Measurements from ENCODE around the gene SPRR3.
"Not testable (repeated sequence)": the region's sequence is repeated elsewhere in the genome, so short reads cannot be mapped to it uniquely, and the experiment has no call there.

Gene SPRR3

DNA sequence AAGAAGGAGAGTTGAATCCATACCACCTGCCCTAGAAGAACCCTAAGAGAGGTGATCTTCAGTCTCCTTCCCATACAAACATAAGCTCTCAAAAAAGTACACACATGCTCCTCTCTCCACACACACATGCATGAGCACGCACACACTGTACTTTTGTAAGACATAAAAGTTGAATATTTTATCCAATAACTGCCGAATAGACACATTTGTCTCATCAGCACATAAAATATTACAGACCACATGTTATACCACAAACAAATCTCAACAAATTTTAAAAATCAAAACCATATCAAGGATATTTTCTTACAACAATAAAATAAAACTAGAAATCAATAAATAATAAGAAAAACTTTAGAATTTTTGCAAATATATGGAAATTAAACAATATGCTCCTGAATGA is 15.0 kb upstream of the SPRR3 start:
- no peak for DNase-seq

- no peak for DNase-seq
These were observed 8.4 kb upstream of the SPRR3 start for GRCh38 chr1:152993186-152993585.

DNA sequence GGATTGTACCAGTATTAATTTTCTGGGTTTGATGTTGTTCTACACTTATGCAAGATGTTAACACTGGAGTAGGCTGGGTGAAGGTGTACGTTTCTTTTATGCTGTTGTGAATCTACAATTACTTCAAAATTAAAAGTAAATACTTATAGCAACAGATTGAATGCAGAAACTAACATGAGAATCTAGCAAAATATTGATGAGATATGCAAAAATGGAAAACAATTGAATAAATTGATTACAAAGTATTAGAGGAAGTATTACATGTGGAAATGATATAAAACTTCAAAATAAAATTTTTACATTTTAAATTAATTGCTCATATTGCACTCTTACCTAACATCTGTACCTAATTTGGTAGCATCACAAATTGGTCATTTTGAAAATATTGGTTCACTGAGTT is 5.7 kb upstream of the SPRR3 start:
- no peak for DNase-seq

DNA sequence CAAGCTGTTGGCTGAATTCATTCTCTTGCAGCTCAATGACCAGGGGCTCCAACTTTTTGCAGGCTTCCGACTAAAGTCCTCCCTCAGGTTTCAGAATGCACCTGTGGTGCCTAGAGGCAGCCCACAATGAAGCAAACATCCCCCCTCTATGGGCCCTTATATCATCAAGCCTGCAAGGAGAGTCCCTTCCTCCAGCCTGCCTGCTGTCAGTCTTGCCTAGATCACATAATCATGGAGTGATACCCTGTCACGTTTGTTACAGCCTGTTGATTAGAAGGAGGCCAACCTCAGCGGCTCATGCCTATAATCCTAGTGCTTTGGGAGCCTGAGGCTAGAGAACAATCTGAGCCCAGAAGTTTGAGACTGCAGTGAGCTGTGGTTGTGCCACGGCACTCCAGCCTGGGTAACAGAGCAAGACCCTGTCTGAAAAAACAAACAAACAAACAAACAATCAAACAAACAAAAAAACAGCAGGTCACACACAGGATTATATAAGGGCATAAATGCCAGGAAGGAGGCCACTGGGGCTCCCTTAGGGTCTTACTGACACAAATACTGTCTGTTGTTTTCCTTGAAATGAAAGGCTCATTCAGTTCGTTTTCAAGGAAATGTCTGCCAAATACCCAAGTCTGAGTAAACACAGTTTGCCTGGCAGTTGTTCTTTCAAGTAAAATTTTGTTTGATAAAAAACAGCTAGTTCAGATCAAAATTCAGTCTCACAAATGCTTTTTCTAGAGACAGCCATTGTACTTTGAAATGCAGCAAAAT is 4.7 kb upstream of the SPRR3 start:
- no peak for DNase-seq

DNA sequence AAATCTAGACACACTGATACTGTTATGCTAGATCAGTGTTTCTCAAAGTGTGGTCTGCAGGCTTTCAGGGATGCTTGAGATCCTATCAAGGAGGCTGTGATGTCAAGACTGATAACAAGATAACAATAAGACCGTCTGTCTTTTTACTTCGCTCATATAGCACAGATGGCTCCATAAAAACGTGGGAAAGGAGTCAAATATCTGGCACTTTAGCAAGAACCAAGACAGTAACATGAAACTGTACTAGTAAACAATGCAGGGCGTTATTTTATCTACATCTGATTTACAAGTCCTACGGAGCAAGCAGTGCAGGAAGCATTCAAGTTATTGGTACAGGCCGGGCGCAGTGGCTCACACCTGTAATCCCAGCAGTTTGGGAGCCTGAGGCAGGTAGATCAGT is 3.6 kb upstream of the SPRR3 start:
- DNase-seq, result no peak

DNA sequence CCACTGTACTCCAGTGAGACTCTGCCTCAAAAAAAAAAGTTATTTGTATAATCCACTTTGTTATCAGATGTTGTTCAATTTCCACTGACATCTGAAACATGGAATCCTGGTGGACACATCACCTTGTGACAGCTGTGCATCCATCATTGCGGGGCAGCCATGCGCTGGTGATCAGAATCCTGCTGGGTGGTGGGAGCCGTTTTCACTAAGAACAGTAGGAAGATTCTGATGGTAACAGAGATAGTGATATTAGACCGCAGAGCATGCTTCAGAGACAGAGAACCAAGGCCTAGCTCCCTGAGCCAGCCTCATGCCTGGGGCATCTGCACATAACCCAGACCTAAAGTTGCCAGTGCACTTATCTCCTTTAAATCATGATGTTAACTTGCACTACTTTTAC is 3.1 kb upstream of the SPRR3 start:
- no peak for DNase-seq

DNA sequence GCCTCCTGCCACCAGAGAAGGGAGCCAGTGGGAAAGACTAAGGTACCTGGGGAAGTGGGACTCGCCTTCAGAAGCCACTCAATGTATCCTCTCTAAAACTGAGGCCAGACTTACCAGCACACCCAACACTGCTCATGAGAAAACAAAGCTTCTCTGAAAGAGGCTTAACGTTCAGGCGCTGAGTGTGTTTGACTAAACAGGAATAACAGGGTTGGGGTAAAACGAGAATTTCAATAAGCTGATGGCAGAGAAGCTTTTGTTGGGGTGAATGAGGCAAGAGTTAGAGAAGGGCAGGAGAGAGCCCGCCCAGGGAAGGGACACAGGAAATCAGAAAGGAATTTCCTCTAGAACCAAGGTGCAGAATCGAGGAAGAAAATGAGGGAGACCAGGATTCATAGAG is 1.7 kb upstream of the SPRR3 start:
- DNase-seq, result no peak

- no peak for DNase-seq
These were observed 1.3 kb upstream of the SPRR3 start for GRCh38 chr1:153000294-153000693.

DNA sequence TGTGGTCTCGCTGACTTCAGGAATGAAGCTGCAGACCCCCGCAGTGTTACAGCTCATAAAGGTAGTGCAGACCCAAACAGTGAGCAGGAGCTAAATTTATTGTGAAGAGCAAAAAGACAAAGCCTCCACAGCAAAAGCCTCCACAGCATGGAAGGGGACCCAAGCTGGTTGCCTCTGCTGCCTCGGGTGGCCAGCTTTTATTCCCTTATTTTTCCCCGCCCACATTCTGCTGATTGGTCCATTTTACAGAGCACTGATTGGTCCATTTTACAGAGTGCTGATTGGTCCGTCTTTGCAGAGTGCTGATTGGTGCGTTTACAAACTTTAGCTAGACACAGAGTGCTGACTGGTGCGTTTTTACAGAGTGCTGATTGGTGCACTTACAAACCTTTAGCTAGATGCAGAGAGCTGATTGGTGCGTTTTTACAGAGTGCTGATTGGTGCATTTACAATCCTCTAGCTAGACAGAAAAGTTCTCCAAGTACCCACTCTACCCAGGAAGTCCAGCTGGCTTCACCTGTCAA is 9.7 kb downstream of the SPRR3 start:
- DNase-seq, result not testable (repeated sequence)

DNA sequence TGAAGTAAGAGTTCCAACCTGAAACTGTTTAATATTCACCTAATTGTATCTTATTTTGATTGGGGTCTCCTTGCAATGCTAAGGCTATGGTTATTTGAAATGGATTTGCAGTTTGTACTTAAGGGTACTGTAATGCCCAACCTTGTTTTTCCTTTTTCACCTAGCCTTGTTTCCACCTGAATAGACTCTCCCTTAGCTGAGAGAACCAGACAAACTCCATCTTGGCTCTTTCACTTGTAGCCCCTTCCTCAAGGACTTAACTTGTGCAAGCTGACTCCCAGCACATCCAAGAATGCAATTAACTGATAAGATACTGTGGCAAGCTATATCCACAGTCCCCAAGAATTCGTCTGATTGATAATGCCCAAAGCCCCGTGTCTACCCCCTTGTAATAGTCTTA is 20.3 kb downstream of the SPRR3 start:
- DNase-seq, result not testable (repeated sequence)

DNA sequence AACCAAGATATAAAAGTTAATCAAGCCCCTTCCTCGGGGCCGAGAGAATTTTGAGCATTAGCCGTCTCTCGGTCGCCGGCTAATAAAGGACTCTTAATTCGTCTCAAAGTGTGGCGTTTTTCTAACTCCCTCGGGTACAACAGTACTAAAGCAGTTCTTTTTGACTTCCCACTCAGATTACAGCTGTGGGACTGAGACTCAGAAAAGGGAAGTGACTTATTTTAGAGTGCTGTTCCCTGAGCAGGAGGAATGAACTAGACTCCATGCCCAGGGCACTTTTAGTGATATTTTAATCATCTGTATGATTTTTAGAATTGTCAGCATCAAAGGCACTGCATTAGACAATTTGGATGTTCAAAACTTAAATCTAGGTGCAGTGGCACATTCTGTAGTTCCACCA is 20.8 kb downstream of the SPRR3 start:
- not testable (repeated sequence) for DNase-seq

GRCh38 chr1:153023109-153023508 is 21.6 kb downstream of the SPRR3 start:
- no peak for DNase-seq

GRCh38 chr1:153024413-153024812 is 22.9 kb downstream of the SPRR3 start:
- DNase-seq, result no peak

DNA sequence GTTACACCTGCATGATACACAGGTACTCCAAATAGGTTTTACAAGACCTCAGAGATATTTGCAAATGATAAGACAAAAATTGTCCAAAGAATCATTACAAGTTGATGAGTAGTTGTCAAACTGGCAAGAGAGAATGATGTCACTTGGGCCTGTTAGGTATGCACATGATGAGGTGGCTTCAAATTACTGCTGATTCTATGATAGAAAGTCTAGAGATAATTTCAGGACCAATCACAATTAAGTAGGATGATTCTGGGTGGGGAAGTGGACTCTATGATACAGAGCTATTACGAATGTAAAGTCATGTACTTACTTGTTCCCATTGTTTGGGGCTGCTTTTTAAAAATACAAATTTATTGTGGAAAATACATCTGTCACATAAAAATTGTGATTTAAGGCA is 24.2 kb downstream of the SPRR3 start:
- DNase-seq, result no peak

DNA sequence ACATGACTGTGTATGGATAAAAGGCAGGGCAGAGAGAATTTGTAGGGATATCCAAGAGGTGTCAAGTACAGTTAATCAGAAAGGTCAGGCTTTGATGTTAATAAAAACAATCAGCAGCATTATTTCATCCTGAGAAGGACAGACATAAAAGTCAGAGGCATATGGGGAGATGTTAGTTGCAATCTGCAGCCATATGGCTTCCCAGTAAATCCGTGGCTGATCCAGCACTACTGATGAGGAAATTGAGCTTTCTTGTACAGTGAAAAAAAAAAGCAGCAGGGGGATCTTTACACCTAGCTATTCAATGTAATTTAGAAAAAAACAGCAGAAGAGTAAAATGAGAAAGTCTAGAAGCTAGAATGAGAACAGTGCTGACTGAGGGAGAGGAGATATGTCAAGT is 27.2 kb downstream of the SPRR3 start:
- DNase-seq, result no peak

DNA sequence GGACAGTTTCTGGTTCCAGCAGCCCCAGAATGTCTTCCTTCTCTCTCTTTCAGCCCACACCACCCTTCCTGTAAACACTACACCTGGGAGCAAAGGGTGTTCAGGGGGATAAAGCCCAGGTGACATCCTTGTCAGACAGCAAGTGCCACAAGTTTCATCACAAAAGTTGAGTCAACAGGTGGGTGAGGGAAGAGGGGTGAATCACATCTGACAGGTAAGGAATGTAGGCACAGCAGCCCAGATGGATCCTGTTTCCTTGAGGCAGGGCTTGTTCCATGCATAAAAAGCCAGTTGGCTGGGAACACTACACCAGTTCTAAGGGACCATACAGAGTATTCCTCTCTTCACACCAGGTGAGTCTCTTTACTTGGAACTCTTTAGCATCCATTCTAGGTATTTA is 29.3 kb downstream of the SPRR3 start, which contains the start of gene SPRR1B:
SPRR1B (plus strand) TSS at position 309 of the 400 bp plus-strand sequence. CDS start 1,143 bp downstream, outside the sequence.
- DNase-seq, result no peak

DNA sequence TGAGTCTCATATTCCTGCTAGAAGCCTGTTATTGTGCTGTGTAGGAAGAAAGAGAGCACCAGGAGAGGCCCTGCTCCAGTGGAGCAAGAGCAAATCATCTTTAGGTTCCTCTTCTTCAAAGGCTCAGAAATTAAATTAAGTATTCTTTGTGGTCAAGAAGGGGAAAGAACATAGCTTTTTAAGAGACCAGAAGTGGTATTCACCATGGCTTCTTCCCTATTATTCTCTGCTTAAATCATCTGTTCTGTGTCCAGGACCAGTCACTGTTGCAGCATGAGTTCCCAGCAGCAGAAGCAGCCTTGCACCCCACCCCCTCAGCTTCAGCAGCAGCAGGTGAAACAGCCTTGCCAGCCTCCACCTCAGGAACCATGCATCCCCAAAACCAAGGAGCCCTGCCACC is 30.5 kb downstream of the SPRR3 start:
- no peak for DNase-seq

DNA sequence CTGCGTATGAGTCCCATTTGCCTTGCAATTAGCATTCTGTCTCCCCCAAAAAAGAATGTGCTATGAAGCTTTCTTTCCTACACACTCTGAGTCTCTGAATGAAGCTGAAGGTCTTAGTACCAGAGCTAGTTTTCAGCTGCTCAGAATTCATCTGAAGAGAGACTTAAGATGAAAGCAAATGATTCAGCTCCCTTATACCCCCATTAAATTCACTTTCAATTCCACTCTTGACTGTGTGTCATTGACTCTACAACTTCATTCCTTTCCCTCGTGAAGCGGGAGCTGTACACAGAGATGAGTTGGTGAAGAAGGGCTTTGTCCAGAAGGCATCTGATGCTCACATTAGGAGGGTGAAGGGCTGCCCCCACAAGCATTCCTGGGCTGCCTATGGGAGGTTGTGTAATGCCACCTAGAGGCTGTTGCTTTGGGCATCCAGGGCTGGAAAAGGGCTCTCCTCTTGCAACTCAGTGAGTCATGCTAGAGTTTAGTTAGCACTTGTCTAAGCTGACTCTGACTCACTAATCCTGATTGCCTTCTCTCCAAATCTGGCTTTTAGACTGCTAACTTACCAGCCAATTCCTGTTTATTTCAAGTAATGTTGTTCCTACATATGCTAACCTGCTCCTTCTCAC is 31.2 kb downstream of the SPRR3 start:
- DNase-seq, result no peak

- no peak for DNase-seq
These were observed 33.7 kb downstream of the SPRR3 start for GRCh38 chr1:153035211-153035610.

- DNase-seq, result no peak
These were observed 39.5 kb downstream of the SPRR3 start, which contains the start of gene SPRR2D for GRCh38 chr1:153040950-153041631. Gene SPRR2D (minus strand): TSS chr1:153041120. CDS start chr1:153040346, 774 bp downstream.

DNA sequence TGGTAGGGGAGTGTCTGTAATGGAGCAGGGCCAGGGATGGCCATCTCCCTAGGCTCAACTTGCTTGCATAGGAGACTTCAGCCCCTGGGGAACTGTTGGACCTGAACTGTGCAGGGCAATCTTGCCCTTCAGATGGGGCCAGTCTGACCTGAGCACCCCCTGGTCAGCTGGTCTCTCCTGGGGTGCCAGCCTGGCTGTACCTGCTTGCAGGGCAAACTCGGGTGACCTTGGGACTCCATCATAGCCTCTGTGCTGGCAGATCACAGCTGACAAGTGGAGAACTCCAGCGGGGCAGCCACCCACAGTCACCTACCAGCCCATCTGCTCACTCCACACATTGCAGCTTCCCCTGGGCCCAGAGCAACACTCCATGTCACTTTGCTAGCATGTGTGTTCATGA is 47.7 kb downstream of the SPRR3 start:
- no peak for DNase-seq
